DOHH2 (cell line): Measurements from ENCODE around the gene ARHGAP23.

Experiments
- H3F3A ChIP-seq: fragments of 200-600 bp; sonication (generic), shearing (Covaris generic); 2 replicates; pipeline ENCODE4 v1.6.0; 2016; ENCODE audit warnings: antibody characterized with exemption, mild to moderate bottlenecking; ENCODE audit not compliant: control insufficient read depth, insufficient read depth
- H3K27ac ChIP-seq: fragments of 200-600 bp; sonication (generic); 2 replicates; pipeline ENCODE4 v1.5.1; 2014; ENCODE audit warnings: low read depth, mild to moderate bottlenecking, low read length, moderate library complexity
- H3K27me3 ChIP-seq: fragments of 200-600 bp; sonication (generic); 2 replicates; pipeline ENCODE4 v1.6.1; 2014; ENCODE audit warnings: mild to moderate bottlenecking, low read length, mixed read lengths; ENCODE audit not compliant: control insufficient read depth
- H3K36me3 ChIP-seq: fragments of 200-600 bp; sonication (generic); 2 replicates; pipeline ENCODE4 v1.6.1; 2014; ENCODE audit warnings: mild to moderate bottlenecking, low read length, moderate library complexity, mixed read lengths; ENCODE audit not compliant: control insufficient read depth
- H3K4me1 ChIP-seq: fragments of 200-600 bp; sonication (generic); 2 replicates; pipeline ENCODE4 v1.6.1; 2014; ENCODE audit warnings: mild to moderate bottlenecking, low read length, mixed read lengths; ENCODE audit not compliant: control insufficient read depth
- H3K4me2 ChIP-seq: fragments of 200-600 bp; sonication (generic); 2 replicates; pipeline ENCODE4 v1.6.0; 2014; ENCODE audit warnings: mild to moderate bottlenecking, low read length, moderate library complexity
- H3K4me3 ChIP-seq: fragments of 200-600 bp; sonication (generic); 2 replicates; pipeline ENCODE4 v1.5.1; 2014; ENCODE audit warnings: mild to moderate bottlenecking, low read length, mixed read lengths
- H3K79me2 ChIP-seq: fragments of 200-600 bp; sonication (generic); 2 replicates; pipeline ENCODE4 v1.6.1; 2014; ENCODE audit warnings: mild to moderate bottlenecking, low read length, mixed read lengths; ENCODE audit not compliant: control insufficient read depth
- H3K9me2 ChIP-seq: fragments of 200-600 bp; sonication (generic); replicated peaks from 2 replicates; pipeline ENCODE4 v1.6.1; 2014; ENCODE audit warnings: mild to moderate bottlenecking, low read length, mixed read lengths; ENCODE audit not compliant: control insufficient read depth
- H3K9me3 ChIP-seq: fragments of 200-600 bp; sonication (generic); 2 replicates; pipeline ENCODE4 v1.6.1; 2014; ENCODE audit warnings: antibody characterized with exemption, low read length, mixed read lengths; ENCODE audit not compliant: control insufficient read depth, insufficient read depth
- H4K20me1 ChIP-seq: fragments of 200-600 bp; sonication (generic); 2 replicates; pipeline ENCODE4 v1.6.0; 2014; ENCODE audit warnings: low read depth, mild to moderate bottlenecking, antibody characterized with exemption, low read length, moderate library complexity; ENCODE audit not compliant: control insufficient read depth, insufficient read depth
- EZH2phosphoT487 ChIP-seq: fragments of 200-600 bp; sonication (generic); IDR thresholded peaks from 2 replicates; pipeline ENCODE4 v1.6.1; 2017; ENCODE audit warnings: borderline replicate concordance, mild to moderate bottlenecking, antibody characterized with exemption, low read length, moderate library complexity, mixed read lengths
- TF ChIP-seq, protein P1 (sequence below): fragments of 200-600 bp; sonication (generic); IDR thresholded peaks from one replicate; pipeline ENCODE4 v1.5.1; 2014; ENCODE audit warnings: antibody characterized with exemption, mild to moderate bottlenecking, low read depth, low read length; ENCODE audit not compliant: poor library complexity, severe bottlenecking

ARHGAP23 gene

DNA sequence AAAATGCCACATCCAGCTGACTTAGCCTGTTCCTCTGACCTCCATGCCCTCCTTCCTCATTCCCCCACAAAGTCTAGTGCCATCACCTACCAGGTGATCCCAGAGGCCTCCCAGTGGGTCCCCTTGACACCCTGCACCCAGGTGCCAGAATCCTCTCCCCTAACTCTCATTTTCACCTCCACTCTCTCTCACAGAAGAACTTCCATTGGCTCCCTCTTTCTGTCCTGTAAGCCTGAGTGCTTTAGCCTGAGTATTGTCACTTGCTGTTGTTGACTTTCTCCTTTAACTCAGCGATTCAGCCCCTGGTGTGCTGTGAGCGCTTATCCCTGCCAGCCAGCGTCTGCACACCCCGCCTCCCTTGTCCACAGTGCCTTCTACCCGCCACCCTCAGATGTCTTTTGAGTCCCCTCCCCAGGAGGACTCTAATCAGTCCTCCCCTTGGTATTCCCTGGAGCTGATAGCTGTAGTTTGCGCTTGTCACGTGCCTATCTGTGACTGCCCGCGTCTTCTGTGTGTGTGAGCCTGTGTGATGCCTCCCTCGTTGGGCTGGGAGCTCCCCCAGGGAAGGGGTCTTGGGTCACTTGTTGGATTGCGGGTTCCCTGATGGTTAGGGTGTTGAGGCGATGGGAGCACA is 31.9 kb downstream of the ARHGAP23 start:
- no peak overlapping the region for H3K4me2 ChIP-seq
- no peak overlapping the region for H3K4me3 ChIP-seq
- H3K9me3 ChIP-seq: no peaks in the 10 kb centered on the region
- H4K20me1 ChIP-seq: no peaks in the 10 kb centered on the region
- no peaks in the 10 kb centered on the region for H3K4me1 ChIP-seq
- no peaks in the 10 kb centered on the region for H3F3A ChIP-seq
- no peaks in the 10 kb centered on the region for H3K36me3 ChIP-seq
- H3K27ac ChIP-seq: no peak overlapping the region
- H3K79me2 ChIP-seq: no peaks in the 10 kb centered on the region
- peaks cover under 1% of the 10 kb centered on the region; the same call in 1 of the 2 replicates for H3K27me3 ChIP-seq
- no peak for TF ChIP-seq EZH2phosphoT487
- TF ChIP-seq, protein P1, sequence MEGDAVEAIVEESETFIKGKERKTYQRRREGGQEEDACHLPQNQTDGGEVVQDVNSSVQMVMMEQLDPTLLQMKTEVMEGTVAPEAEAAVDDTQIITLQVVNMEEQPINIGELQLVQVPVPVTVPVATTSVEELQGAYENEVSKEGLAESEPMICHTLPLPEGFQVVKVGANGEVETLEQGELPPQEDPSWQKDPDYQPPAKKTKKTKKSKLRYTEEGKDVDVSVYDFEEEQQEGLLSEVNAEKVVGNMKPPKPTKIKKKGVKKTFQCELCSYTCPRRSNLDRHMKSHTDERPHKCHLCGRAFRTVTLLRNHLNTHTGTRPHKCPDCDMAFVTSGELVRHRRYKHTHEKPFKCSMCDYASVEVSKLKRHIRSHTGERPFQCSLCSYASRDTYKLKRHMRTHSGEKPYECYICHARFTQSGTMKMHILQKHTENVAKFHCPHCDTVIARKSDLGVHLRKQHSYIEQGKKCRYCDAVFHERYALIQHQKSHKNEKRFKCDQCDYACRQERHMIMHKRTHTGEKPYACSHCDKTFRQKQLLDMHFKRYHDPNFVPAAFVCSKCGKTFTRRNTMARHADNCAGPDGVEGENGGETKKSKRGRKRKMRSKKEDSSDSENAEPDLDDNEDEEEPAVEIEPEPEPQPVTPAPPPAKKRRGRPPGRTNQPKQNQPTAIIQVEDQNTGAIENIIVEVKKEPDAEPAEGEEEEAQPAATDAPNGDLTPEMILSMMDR: no peak
- no peaks in the 10 kb centered on the region for H3K9me2 ChIP-seq

DNA sequence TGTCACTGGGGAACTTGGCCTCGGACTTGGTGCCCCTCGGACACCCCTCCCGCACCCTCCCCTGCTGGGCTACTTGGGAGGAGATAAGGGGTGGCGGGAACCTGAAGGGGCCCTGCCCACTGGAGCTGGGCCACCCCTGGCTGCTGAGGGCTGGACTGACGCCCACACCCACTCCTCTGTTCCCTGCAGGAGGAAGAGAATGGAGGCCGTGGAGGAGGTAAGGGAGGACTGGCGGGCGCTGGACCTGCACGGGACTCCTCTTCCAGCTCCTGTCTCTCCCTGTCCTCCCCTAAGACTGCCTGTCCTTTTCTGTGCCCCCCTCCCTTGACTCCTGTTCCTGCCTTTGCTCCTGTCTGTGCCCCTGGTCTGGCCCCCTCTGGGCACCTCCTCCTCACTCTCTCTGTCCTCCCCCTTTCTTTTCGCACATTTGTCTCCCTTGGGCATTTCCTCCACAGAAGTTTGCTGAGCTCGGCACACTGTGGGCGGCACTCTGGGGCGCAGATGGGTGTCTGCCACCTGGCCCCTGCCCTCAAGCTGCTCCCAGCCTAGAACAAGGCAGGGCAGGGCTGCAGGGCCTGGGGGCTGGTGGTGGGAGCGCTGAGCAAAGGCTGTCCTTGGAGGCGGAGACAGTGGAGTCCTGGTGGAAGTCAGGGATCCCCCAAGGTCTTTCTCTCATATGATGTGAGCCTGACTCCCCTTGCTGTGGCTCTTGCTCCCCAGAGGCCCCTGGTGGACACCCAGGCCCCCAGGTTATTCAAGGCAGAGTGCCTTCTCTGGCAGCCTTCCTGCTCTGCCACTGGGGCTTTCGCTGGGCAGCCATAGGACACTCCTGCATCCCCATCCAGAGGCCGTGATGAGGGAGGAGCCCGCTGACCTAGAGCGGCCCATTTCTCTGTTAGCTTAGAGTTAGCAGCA is 32.7 kb downstream of the ARHGAP23 start:
- no peaks in the 10 kb centered on the region for H3K9me2 ChIP-seq
- H3F3A ChIP-seq: no peaks in the 10 kb centered on the region
- H4K20me1 ChIP-seq: no peaks in the 10 kb centered on the region
- no peaks in the 10 kb centered on the region for H3K79me2 ChIP-seq
- H3K36me3 ChIP-seq: no peaks in the 10 kb centered on the region
- TF ChIP-seq EZH2phosphoT487: no peak
- TF ChIP-seq, protein P1: no peak
- no peak overlapping the region for H3K27ac ChIP-seq
- no peaks in the 10 kb centered on the region for H3K4me1 ChIP-seq
- H3K27me3 ChIP-seq: no peaks in the 10 kb centered on the region; the same call in 1 of the 2 replicates
- no peak overlapping the region for H3K4me3 ChIP-seq
- H3K9me3 ChIP-seq: no peaks in the 10 kb centered on the region
- H3K4me2 ChIP-seq: no peak overlapping the region

DNA sequence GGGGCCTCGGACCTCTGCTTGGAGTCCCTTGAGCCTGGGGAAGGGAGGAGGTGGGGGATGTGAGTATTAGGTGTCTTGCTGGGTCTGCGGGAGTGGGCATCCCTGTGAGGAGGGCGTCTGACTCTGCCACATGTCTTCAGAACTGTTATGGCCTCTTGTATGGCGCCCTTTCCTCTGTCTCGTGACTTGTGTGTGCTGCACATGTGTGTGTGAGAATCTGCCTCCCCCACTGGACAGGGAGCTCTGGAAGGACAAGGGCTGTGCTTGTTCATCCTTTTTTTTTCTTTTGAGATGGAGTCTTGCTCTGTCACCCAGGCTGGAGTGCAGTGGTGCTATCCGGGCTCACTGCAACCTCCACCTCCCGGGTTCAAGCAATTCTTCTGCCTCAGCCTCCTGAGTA is 33.4 kb downstream of the ARHGAP23 start:
- Histone ChIP-seq H3K4me3 (no peak overlapping the region), H3K9me2 (no peaks in the 10 kb centered on the region), H3F3A (no peaks in the 10 kb centered on the region), H3K36me3 (no peaks in the 10 kb centered on the region), H3K9me3 (no peaks in the 10 kb centered on the region), H3K4me1 (no peaks in the 10 kb centered on the region), H3K27me3 (no peaks in the 10 kb centered on the region; the same call in 1 of the 2 replicates), H4K20me1 (no peaks in the 10 kb centered on the region), H3K27ac (no peak overlapping the region), H3K4me2 (no peak overlapping the region), H3K79me2 (no peaks in the 10 kb centered on the region)
- no peak for TF ChIP-seq EZH2phosphoT487
- TF ChIP-seq, protein P1: no peak
